B cell (primary cell): ENCODE results near the gene SPOCD1. TPM values are rescaled to one million over a fixed set of nuclear protein-coding genes. Genes with fewer than 3 reads are reported as not detected.

ENCODE experiments used
- ATAC-seq: fragments of 200-7000 bp; cut with Tn5 transposase; one replicate; pipeline ENCODE4 v1.10.0; 2021; ENCODE audit warnings: low read depth, mild to moderate bottlenecking, moderate number of reproducible peaks, moderate library complexity
- CTCF ChIA-PET: fragments of 350-600 bp; sonication (Branson Sonifier 250); formaldehyde crosslinking; loops from one replicate; lab custom pipeline; 2021; ENCODE audit warnings: antibody characterized with exemption, inconsistent platforms; lab: Charles Lee
- POLR2A ChIA-PET: fragments of 350-600 bp; sonication (Branson Sonifier 250); formaldehyde crosslinking; loops from one replicate; lab custom pipeline; 2021; ENCODE audit warnings: antibody characterized with exemption; lab: Charles Lee
- DNase-seq: peaks from one replicate; pipeline ENCODE4 v3.0.0; 2013
- H2AFZ ChIP-seq: 2 replicates; pipeline ENCODE4 v1.6.1; 2012; ENCODE audit warnings: mild to moderate bottlenecking, low read depth, low read length; ENCODE audit not compliant: insufficient read depth, poor library complexity, severe bottlenecking
- H3K27ac ChIP-seq, 2 donors: 1 replicate in 1 of 2; 2 replicates in 1 of 2; pipeline ENCODE4 v1.5.1; 2012 to 2013; ENCODE audit warnings: low read length in 2 of 2, mild to moderate bottlenecking in 2 of 2, moderate library complexity in 1 of 2
- H3K27me3 ChIP-seq, 4 experiments: fragments of 200-600 bp in 1 of 4; sonication (generic) in 1 of 4; replicated peaks in 1 of 4; 1 replicate in 2 of 4; 2 replicates in 2 of 4; pipeline versions ENCODE4 v1.6.1 to v1.7.0; 2013 to 2016; ENCODE audit warnings: low read length in 3 of 4, mild to moderate bottlenecking in 2 of 4, mixed read lengths in 1 of 4, moderate library complexity in 1 of 4; ENCODE audit not compliant: insufficient read depth in 4 of 4, control insufficient read depth in 3 of 4; ENCODE audit errors: control extremely low read depth in 1 of 4
- H3K36me3 ChIP-seq, 2 experiments: replicated peaks in 1 of 2; 1 replicate in 1 of 2; 2 replicates in 1 of 2; pipeline versions ENCODE4 v1.6.1 to v1.7.1; 2013; ENCODE audit warnings: low read length in 1 of 2; ENCODE audit not compliant: insufficient read depth in 2 of 2, control insufficient read depth in 1 of 2; ENCODE audit errors: control extremely low read depth in 1 of 2, extremely low read depth in 1 of 2
- H3K4me1 ChIP-seq, 2 donors: fragments of 200-600 bp in 1 of 2; sonication (generic) in 1 of 2; 1 replicate in 1 of 2; 2 replicates in 1 of 2; pipeline versions ENCODE4 v1.5.1 to v1.6.1; 2013 to 2017; ENCODE audit warnings: low read length in 2 of 2; ENCODE audit not compliant: control insufficient read depth in 2 of 2, insufficient read depth in 2 of 2
- H3K4me2 ChIP-seq: replicated peaks from 2 replicates; pipeline ENCODE3; 2012; ENCODE audit warnings: mild to moderate bottlenecking, low read depth, low read length; ENCODE audit not compliant: poor library complexity, severe bottlenecking
- H3K4me3 ChIP-seq, 5 experiments: fragments of 200-600 bp in 1 of 5; sonication (generic) in 1 of 5; 1 replicate in 3 of 5; 2 replicates in 2 of 5; pipeline versions ENCODE4 v1.5.1 to v1.7.0; 2011 to 2016; ENCODE audit warnings: low read length in 4 of 5, mild to moderate bottlenecking in 4 of 5, low read depth in 2 of 5, control low read depth in 1 of 5, moderate library complexity in 1 of 5; ENCODE audit not compliant: insufficient read depth in 1 of 5; ENCODE audit errors: control extremely low read depth in 1 of 5, extremely low read depth in 1 of 5
- H3K79me2 ChIP-seq: fragments of 200-600 bp; sonication (generic); one replicate; pipeline ENCODE4 v1.6.0; 2016; ENCODE audit warnings: low read length; ENCODE audit not compliant: control insufficient read depth, insufficient read depth
- H3K9ac ChIP-seq: fragments of 200-600 bp; sonication (generic); 2 replicates; pipeline ENCODE4 v1.6.1; 2017; ENCODE audit warnings: mild to moderate bottlenecking, low read length, moderate library complexity
- H3K9me3 ChIP-seq, 3 donors: one replicate each; pipeline versions ENCODE4 v1.6.1 to v1.7.1; 2013; ENCODE audit warnings: low read length in 2 of 3; ENCODE audit not compliant: control insufficient read depth in 2 of 3, insufficient read depth in 1 of 3; ENCODE audit errors: control extremely low read depth in 1 of 3
- H4K20me1 ChIP-seq: 2 replicates; pipeline ENCODE4 v1.6.0; 2012; ENCODE audit warnings: mild to moderate bottlenecking, low read length; ENCODE audit not compliant: insufficient read depth, control insufficient read depth, poor library complexity, severe bottlenecking
- H3K27ac Mint-ChIP-seq: one replicate; pipeline ENCODE4 v1.8.0; 2021; ENCODE audit warnings: mixed read lengths
- H3K27me3 Mint-ChIP-seq: one replicate; pipeline ENCODE4 v1.8.0; 2021; ENCODE audit warnings: mixed read lengths
- H3K4me1 Mint-ChIP-seq: one replicate; pipeline ENCODE4 v1.8.0; 2021; ENCODE audit warnings: mixed read lengths
- H3K4me3 Mint-ChIP-seq: one replicate; pipeline ENCODE4 v1.8.0; 2021; ENCODE audit warnings: mixed read lengths
- H3K9me3 Mint-ChIP-seq: one replicate; pipeline ENCODE4 v1.8.0; 2022; ENCODE audit warnings: mixed read lengths; ENCODE audit not compliant: insufficient read depth
- EZH2 ChIP-seq: IDR thresholded peaks from 2 replicates; pipeline ENCODE4 v1.6.1; 2012; ENCODE audit warnings: borderline replicate concordance, low read depth, mild to moderate bottlenecking, moderate library complexity, low read length; ENCODE audit not compliant: insufficient read depth, poor library complexity, severe bottlenecking
- WGBS: methylation state at CpG from one replicate; pipeline ENCODE4 v1.1.5; 2013; ENCODE audit warnings: missing lambda C conversion rate; ENCODE audit not compliant: insufficient coverage; 5-methylcytosine and 5-hydroxymethylcytosine counted together
- intact Hi-C: fragments of 100-400 bp; cut with micrococcal nuclease; formaldehyde crosslinking; loops from one replicate; pipeline ENCODE4 v1.10.0; 2022
- polyA plus RNA-seq: library from polyadenylated mRNA; depleted of rRNA; stranded (reverse); fragments of >200 nt; gene quantifications from 2 replicates; pipeline ENCODE4 v1.2.3, GENCODE V29; 2012
- total RNA-seq, 2 donors: library from RNA; stranded (reverse); fragments of 120-200 nt in 1 of 2; gene quantifications; 1 replicate in 1 of 2; 2 replicates in 1 of 2; pipeline versions ENCODE4 v1.2.3 to v1.2.4, GENCODE V29; 2013 to 2022
- TF ChIP-seq, protein P1 (sequence below): fragments of 200-600 bp; IDR thresholded peaks from one replicate; pipeline ENCODE4 v1.8.0; 2022; ENCODE audit warnings: antibody characterized with exemption, mild to moderate bottlenecking

Gene SPOCD1
- total and polyA plus RNA-seq, 2 donors (not counting 1 experiment from before 2014, with no cell fraction given): not detected

DNA sequence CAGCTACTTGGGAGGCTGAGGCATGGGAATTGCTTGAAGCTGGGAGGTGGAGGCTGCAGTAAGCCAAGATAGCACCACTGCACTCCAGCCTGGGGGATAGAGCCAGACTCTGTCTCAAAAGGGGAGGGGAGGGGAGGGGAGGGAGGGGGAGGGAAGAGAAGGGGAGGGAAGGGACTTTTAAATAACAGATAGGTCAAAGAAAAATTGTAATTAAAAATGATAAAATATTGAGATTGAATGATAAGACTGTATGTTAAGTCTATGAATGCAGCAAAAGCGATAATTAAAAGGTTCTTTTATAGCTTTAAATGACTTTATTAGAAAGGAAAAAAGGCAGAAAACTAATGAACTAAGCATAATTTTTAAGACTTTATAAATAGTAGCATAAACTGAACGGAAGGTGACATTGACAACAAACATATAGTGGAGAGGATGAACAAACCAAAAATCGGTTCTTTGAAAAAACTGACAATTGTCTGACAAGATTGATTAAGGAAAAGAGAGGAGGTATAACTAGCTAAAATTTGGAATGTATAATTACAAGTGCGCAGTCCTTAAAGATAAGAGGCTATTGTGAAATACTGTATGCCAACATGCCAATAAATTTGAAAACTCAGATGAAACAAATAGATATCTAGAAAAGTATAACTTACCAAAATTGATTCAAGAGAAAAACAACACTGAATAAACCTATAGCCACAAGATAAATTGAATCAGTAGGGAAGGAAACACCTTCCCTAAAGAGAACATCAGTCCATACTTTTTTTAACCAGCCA, 8.4 kb downstream of the SPOCD1 start:
- TF ChIP-seq EZH2: no peak
- TF ChIP-seq, protein P1, sequence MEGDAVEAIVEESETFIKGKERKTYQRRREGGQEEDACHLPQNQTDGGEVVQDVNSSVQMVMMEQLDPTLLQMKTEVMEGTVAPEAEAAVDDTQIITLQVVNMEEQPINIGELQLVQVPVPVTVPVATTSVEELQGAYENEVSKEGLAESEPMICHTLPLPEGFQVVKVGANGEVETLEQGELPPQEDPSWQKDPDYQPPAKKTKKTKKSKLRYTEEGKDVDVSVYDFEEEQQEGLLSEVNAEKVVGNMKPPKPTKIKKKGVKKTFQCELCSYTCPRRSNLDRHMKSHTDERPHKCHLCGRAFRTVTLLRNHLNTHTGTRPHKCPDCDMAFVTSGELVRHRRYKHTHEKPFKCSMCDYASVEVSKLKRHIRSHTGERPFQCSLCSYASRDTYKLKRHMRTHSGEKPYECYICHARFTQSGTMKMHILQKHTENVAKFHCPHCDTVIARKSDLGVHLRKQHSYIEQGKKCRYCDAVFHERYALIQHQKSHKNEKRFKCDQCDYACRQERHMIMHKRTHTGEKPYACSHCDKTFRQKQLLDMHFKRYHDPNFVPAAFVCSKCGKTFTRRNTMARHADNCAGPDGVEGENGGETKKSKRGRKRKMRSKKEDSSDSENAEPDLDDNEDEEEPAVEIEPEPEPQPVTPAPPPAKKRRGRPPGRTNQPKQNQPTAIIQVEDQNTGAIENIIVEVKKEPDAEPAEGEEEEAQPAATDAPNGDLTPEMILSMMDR: no peak
- Histone ChIP-seq H3K4me1 (no peaks in the 10 kb centered on the region), H4K20me1 (no peaks in the 10 kb centered on the region), H3K9ac (no peak overlapping the region), H3K27me3 (no peaks in the 10 kb centered on the region), H3K9me3 (no peaks in the 10 kb centered on the region), H3K4me3 (no peak overlapping the region), H3K79me2 (no peaks in the 10 kb centered on the region), H2AFZ (no peak overlapping the region), H3K4me2 (no peak overlapping the region), H3K36me3 (no peaks in the 10 kb centered on the region), H3K27ac (no peak overlapping the region)
- no peak for DNase-seq
- WGBS: 80% methylated on average over 1 of the region's 4 CpGs
- no peak for ATAC-seq
- ChIA-PET CTCF (interaction anchor here (1.0 kb wide), 1 partner anchor 19 kb away, joined by 3 read pairs; no protein-coding TSS in a partner anchor), POLR2A (no interaction called here)
- H3K27ac Mint-ChIP-seq: no peak overlapping the region
- no peaks in the 10 kb centered on the region for H3K4me1 Mint-ChIP-seq
- H3K9me3 Mint-ChIP-seq: no peaks in the 10 kb centered on the region
- no peak overlapping the region for H3K4me3 Mint-ChIP-seq
- H3K27me3 Mint-ChIP-seq: no peaks in the 10 kb centered on the region
- intact Hi-C loops: no loop called here

DNA sequence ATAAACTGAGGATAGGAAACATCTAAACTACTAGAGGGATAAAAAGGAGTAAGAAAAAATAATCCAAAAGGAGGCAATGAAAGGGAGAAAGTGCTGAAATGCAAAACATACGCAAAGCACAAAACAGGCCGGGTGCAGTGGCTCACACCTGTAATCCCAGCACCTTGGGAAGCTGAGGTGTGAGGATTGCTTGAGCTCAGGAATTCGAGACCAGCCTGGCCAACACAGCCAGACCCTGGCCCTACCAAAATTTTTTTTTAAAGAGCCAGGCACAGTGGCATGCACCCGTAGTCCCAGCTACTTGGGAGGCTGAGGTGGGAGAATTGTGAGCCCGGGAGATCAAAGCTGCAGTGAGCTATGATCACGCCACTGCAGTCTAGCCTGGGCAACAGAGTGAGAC, 10.5 kb downstream of the SPOCD1 start:
- no peak overlapping the region for H3K27ac ChIP-seq
- Mint-ChIP-seq H3K27me3 (no peaks in the 10 kb centered on the region), H3K27ac (no peak overlapping the region), H3K4me3 (no peak overlapping the region), H3K4me1 (peaks cover 14% of the 10 kb centered on the region), H3K9me3 (no peaks in the 10 kb centered on the region)
- H3K4me3 ChIP-seq: no peak overlapping the region
- no peaks in the 10 kb centered on the region for H4K20me1 ChIP-seq
- TF ChIP-seq, protein P1: no peak
- TF ChIP-seq EZH2: no peak
- no peak for DNase-seq
- H3K27me3 ChIP-seq: no peaks in the 10 kb centered on the region
- CTCF ChIA-PET: interaction anchor here (1.0 to 1.3 kb wide), 3 partner anchors 11 to 21 kb away, joined by 3 to 4 read pairs (median 3); no protein-coding TSS in a partner anchor
- no peaks in the 10 kb centered on the region for H3K36me3 ChIP-seq
- no peak overlapping the region for H3K9ac ChIP-seq
- no peak for ATAC-seq
- intact Hi-C loops: no loop called here
- no peak overlapping the region for H2AFZ ChIP-seq
- peaks cover 9% of the 10 kb centered on the region in 2 donors for H3K4me1 ChIP-seq
- POLR2A ChIA-PET: no interaction called here
- 74% methylated on average over 3 of the region's 6 CpGs for WGBS
- no peaks in the 10 kb centered on the region for H3K9me3 ChIP-seq
- no peak overlapping the region for H3K4me2 ChIP-seq
- H3K79me2 ChIP-seq: no peaks in the 10 kb centered on the region
